Rectal smooth muscle tissue (tissue), 1 donor: ENCODE measurements around the gene STX18.

Source experiments
- H3K27ac ChIP-seq: one replicate; pipeline ENCODE4 v1.7.0; 2013; ENCODE audit warnings: low read depth, low read length, inconsistent platforms
- H3K27me3 ChIP-seq: one replicate; pipeline ENCODE4 v1.7.0; 2013; ENCODE audit warnings: low read length; ENCODE audit not compliant: control insufficient read depth, insufficient read depth
- H3K36me3 ChIP-seq: one replicate; pipeline ENCODE4 v1.7.0; 2013; ENCODE audit warnings: low read length; ENCODE audit not compliant: control insufficient read depth, insufficient read depth
- H3K4me1 ChIP-seq: one replicate; pipeline ENCODE4 v1.7.0; 2013; ENCODE audit warnings: low read length; ENCODE audit not compliant: control insufficient read depth, insufficient read depth
- H3K4me3 ChIP-seq: one replicate; pipeline ENCODE4 v1.7.0; 2013; ENCODE audit warnings: low read length
- H3K9ac ChIP-seq: one replicate; pipeline ENCODE4 v1.7.0; 2013; ENCODE audit warnings: low read length

Gene STX18

DNA sequence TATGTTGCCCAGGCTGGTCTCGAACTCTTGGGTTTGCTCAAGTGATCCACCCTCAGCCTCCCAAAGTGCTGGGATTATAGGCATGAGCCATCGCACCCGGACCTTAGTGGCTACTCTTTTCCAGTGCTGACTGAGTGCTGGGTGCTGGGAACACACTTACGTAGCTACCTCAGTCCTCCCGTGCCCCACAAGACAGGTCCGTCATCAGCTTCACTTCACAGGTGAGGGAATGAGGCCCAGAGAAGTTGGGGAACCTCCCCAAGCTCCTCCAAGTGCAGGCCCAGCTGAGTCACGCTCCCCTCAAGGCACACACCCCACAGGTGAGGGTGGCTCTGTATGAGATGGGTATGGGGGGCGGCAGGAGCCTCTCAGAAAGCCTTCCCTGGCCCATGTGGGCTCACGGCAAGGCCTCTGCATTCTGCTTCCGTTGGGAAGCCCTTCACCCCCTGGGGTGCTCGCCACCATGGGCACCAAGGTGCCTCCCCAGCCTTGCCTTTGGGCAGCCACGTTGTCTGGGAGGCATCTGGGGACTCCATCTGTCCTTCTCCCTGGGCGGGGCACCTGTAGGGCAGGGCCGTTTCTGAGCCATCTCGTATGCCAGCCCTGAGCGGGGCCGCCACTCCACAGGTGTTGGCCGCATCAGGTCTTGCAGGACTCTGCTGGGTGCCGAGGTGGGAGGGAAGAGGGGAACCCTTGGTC, 126.6 kb downstream of the STX18 start:
- no peak overlapping the region for H3K4me3 ChIP-seq
- H3K9ac ChIP-seq: no peak overlapping the region
- H3K36me3 ChIP-seq: peaks cover 8% of the 10 kb centered on the region
- no peak overlapping the region for H3K27ac ChIP-seq
- no peaks in the 10 kb centered on the region for H3K4me1 ChIP-seq
- no peaks in the 10 kb centered on the region for H3K27me3 ChIP-seq

DNA sequence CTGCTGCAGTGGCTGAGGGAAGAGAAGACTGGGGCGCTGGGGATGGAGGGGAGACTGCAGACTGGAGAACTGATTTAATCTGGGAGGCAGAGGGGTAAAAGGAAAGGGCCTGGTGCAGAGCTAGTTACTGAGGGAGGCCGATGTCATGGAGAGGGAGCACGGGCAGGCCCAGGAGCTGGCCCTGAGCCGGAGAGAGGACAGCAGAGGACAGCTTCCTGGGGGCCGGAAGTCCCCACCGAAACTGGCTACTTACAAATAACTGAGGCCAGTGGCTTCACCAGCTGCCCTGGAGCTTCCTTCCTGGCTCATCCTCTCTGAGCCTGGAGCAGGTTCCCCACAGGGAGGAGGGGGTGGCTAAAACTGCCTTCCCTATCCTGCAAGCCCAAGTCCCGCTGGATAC, 128.0 kb downstream of the STX18 start:
- H3K36me3 ChIP-seq: no peaks in the 10 kb centered on the region
- no peaks in the 10 kb centered on the region for H3K27me3 ChIP-seq
- no peaks in the 10 kb centered on the region for H3K4me1 ChIP-seq
- H3K27ac ChIP-seq: no peak overlapping the region
- H3K4me3 ChIP-seq: no peak overlapping the region
- H3K9ac ChIP-seq: no peak overlapping the region

GRCh38 chr4:4413373-4413725, 128.5 kb downstream of the STX18 start:
- Histone ChIP-seq H3K4me3 (no peak overlapping the region), H3K9ac (no peak overlapping the region), H3K36me3 (no peaks in the 10 kb centered on the region), H3K27ac (no peak overlapping the region), H3K27me3 (no peaks in the 10 kb centered on the region), H3K4me1 (no peaks in the 10 kb centered on the region)

DNA sequence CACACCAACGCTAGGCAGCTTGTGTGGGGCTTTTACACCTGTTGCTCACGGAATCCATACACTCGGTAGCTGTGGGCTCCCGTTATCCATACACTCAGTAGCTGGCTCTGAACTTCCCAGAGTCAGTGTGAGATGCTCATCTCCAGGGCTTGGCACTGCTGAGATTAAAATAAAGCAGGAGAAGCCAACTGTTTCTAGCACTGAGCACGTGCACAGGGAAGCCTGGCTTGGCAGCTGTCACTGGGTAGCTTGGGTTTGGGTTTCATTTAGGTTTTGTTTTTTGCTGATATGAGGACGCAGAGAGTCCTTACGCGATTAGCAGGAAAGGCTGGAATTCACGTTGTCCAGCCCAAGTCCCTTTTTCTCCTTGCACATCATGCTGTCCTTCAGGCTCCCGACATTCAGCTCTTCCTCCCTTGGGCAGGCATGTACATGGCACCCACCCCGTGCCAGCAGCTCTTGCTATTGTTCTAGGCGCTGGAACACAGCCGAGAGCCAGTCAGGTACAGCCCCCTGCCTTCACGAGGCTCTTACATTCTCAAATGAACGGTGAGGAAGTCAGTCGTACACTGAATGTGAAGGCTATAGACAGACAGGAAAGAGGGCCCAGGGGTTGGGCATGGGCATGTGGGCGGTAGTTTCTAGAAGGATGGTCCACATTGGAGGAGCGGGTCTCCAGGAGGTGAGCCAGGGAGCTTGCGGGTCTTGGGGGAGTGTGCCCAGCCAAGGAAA, 129.0 kb downstream of the STX18 start:
- no peak overlapping the region for H3K9ac ChIP-seq
- peaks cover 2% of the 10 kb centered on the region for H3K27me3 ChIP-seq
- H3K4me3 ChIP-seq: no peak overlapping the region
- no peaks in the 10 kb centered on the region for H3K36me3 ChIP-seq
- no peak overlapping the region for H3K27ac ChIP-seq
- H3K4me1 ChIP-seq: no peaks in the 10 kb centered on the region

- Histone ChIP-seq H3K9ac (no peak overlapping the region), H3K27me3 (peaks cover 2% of the 10 kb centered on the region), H3K36me3 (no peaks in the 10 kb centered on the region), H3K4me3 (no peak overlapping the region), H3K4me1 (no peaks in the 10 kb centered on the region), H3K27ac (no peak overlapping the region)
These were observed 129.9 kb downstream of the STX18 start for GRCh38 chr4:4411906-4412305.

- Histone ChIP-seq H3K27ac (no peak overlapping the region), H3K27me3 (peaks cover 2% of the 10 kb centered on the region), H3K36me3 (no peaks in the 10 kb centered on the region), H3K9ac (no peak overlapping the region), H3K4me1 (no peaks in the 10 kb centered on the region), H3K4me3 (no peak overlapping the region)
These were observed 131.6 kb downstream of the STX18 start for GRCh38 chr4:4410271-4410670.

DNA sequence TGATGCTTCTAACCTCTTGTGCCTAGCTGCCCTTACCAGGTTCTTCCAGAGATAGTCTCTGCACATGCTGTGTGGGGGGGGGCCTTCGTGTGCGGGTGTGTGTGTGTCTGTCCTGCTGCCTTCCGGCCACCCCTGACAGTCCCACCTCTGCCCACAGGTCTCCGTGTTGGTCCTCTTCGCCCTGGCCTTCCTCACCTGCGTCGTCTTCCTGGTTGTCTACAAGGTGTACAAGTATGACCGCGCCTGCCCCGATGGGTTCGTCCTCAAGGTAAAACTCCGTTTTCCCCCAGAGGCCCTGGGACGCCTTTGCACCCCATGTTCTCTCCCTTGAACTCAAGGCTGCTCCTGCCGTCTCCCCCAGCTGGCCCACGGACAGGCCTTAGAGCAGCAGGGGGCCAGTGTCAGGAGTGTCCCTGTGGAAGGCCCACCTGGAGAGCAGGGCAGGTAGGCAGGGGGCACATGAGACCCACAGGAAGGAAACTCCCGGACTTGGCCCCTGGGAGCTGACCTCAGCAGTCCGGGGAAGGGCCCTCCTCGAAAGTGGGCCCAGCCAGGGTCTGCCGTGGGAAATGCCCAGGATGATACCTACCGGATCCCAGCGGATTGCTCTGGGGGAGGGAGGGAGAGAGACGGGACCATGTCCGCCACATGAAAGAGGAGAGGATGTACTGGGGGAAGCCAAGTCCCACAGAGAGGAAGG, 132.3 kb downstream of the STX18 start:
- Histone ChIP-seq H3K27ac (no peak overlapping the region), H3K9ac (no peak overlapping the region), H3K36me3 (no peaks in the 10 kb centered on the region), H3K4me1 (no peaks in the 10 kb centered on the region), H3K4me3 (no peak overlapping the region), H3K27me3 (peaks cover 2% of the 10 kb centered on the region)

GRCh38 chr4:4408576-4409335, 133.1 kb downstream of the STX18 start:
- no peaks in the 10 kb centered on the region for H3K36me3 ChIP-seq
- H3K27me3 ChIP-seq: peaks cover 2% of the 10 kb centered on the region
- H3K4me1 ChIP-seq: no peaks in the 10 kb centered on the region

DNA sequence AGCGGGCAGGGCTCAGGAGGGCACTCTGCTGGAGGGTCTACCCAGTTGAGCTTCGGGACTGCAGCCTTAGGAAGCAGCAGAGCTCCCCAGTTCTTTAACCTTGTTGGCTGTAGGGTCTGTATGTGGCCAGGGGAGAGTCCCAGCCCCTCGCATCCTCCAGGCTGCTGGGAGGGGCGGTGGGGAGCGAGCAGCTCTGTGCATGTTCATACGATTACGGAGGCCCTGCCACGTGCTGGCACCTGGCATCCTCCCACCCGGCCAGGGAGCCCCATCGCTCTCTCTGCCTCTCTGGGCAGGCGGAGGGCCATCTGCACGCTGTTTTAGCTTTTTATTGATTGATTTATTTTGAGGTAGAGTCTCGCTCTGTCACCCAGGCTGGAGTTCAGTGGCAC, 133.7 kb downstream of the STX18 start:
- Histone ChIP-seq H3K27ac (no peak overlapping the region), H3K9ac (no peak overlapping the region), H3K4me1 (no peaks in the 10 kb centered on the region), H3K27me3 (peaks cover 2% of the 10 kb centered on the region), H3K36me3 (no peaks in the 10 kb centered on the region), H3K4me3 (no peak overlapping the region)

More at GRCh38 chr4:4408576-4409335, 133.1 kb downstream of the STX18 start:
- no peak overlapping the region for H3K27ac ChIP-seq
- no peak overlapping the region for H3K4me3 ChIP-seq
- H3K9ac ChIP-seq: no peak overlapping the region

GRCh38 chr4:4407299-4408131, 134.3 kb downstream of the STX18 start:
- H3K4me1 ChIP-seq: no peaks in the 10 kb centered on the region
- H3K27ac ChIP-seq: no peak overlapping the region
- H3K36me3 ChIP-seq: no peaks in the 10 kb centered on the region
- H3K4me3 ChIP-seq: no peak overlapping the region
- peaks cover 2% of the 10 kb centered on the region for H3K27me3 ChIP-seq
- H3K9ac ChIP-seq: no peak overlapping the region

DNA sequence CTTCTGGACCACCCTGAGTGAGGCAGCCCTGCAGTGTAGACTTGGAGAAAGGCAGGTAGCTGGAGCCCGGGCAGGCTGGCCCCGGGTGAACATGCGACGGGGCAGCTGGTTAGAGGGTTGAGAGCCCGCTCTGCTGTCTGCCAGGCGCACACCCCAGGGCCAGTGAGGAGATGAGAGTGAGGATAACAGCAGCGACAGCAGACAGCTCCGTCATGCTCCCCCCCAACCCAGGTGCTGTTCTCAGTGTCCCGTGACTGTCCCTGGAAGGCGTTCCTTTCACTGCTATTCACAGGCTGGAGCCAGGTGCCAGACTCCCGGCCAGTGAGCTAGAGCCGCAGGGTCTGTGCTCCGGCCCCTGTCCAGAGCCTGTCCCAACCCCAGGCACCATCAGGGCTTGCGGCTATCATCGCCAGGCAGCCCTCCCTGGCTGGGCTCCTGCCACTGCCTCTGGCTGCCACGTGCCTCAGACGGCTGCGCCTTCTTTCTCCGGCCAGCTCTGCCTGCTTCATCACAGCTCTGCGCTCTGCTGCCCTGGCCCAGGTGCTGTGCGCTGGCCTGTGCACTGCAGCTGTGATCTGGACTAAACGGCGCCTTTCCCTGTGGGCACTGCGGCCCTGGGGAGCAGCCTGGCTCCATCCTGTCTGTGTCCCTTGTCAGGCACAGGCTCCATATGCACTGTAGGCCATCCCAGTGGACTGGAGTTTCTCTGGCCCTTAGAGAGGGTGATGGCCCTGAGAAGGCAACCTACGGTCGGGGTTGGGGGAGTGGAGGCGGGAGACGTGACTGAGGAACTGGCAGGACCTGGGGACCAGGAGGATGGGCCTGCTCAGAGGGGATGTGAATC, 135.2 kb downstream of the STX18 start:
- Histone ChIP-seq H3K27ac (no peak overlapping the region), H3K36me3 (no peaks in the 10 kb centered on the region), H3K27me3 (peaks cover 2% of the 10 kb centered on the region), H3K4me3 (no peak overlapping the region), H3K4me1 (no peaks in the 10 kb centered on the region), H3K9ac (no peak overlapping the region)
